Left ventricle myocardium inferior (tissue), 1 donor: Measurements from ENCODE around the gene ASXL2. TPM values are rescaled to one million over a fixed set of nuclear protein-coding genes. Genes with fewer than 3 reads are reported as not detected.

Experiments
- DNase-seq: peaks from one replicate; pipeline ENCODE4 v3.0.0-alpha.2; 2020
- H3K27ac ChIP-seq: fragments of 200-600 bp; replicated peaks from 2 replicates; pipeline ENCODE4 v1.8.0; 2021
- H3K27me3 ChIP-seq: fragments of 200-600 bp; 2 replicates; pipeline ENCODE4 v1.8.0; 2021; ENCODE audit warnings: low read depth
- H3K36me3 ChIP-seq: fragments of 200-600 bp; 2 replicates; pipeline ENCODE4 v1.8.0; 2021
- H3K4me1 ChIP-seq: fragments of 200-600 bp; 2 replicates; pipeline ENCODE4 v1.8.0; 2021
- H3K4me3 ChIP-seq: fragments of 200-600 bp; 2 replicates; pipeline ENCODE4 v1.8.0; 2021; ENCODE audit warnings: mild to moderate bottlenecking, moderate library complexity
- H3K9me3 ChIP-seq: fragments of 200-600 bp; replicated peaks from 2 replicates; pipeline ENCODE4 v1.8.0; 2021
- CTCF ChIP-seq: fragments of 200-600 bp; IDR thresholded peaks from 2 replicates; pipeline ENCODE4 v1.8.0; 2021; ENCODE audit warnings: antibody characterized with exemption, mild to moderate bottlenecking, borderline replicate concordance
- intact Hi-C: fragments of 100-400 bp; cut with micrococcal nuclease; formaldehyde crosslinking; loops from one replicate; pipeline ENCODE4 v1.11.0; 2022
- total RNA-seq: library from RNA; stranded (reverse); fragmentation: NEBNext Ultra II Directional; extraction: Animal tissue kit (Norgen Biotek cat#: 25700); gene quantifications from one replicate; pipeline ENCODE4 v1.2.1, GENCODE V29; 2021
- donor health status: DM: no; HTN: yes; CAD: no; lungs with severe emphysema.

The ASXL2 gene
- total RNA-seq, 1 donor from 2014 or later = 19.1 TPM

DNA sequence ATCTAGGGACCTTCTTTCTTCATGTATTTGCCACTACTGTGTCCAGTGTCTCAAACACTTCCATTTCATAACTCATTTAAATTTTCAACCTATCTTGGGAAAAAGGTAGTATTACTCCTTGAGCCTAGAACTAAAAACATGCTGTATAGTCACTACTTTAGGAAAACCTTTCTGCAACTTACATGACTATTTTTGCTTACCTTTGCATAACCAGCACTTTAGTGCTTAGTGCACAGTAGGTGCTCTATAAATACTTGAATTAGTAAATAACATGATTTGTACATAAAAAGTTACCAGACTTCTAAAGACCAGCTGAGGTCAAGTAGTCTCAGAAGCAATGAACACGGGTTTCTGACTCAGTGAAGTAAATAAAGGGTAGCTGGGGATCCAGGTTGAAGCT is 142.5 kb downstream of the ASXL2 start:
- Histone ChIP-seq H3K27ac (no peak overlapping the region), H3K4me1 (peaks cover 25% of the 10 kb centered on the region), H3K27me3 (no peaks in the 10 kb centered on the region), H3K36me3 (no peaks in the 10 kb centered on the region), H3K4me3 (no peak overlapping the region), H3K9me3 (no peaks in the 10 kb centered on the region)
- no peak for TF ChIP-seq CTCF
- no peak for DNase-seq
- intact Hi-C loops = no loop called here

GRCh38 chr2:25728559-25728958 is 149.7 kb downstream of the ASXL2 start:
- Histone ChIP-seq H3K9me3 (no peaks in the 10 kb centered on the region), H3K27ac (no peak overlapping the region), H3K4me3 (no peak overlapping the region), H3K36me3 (no peaks in the 10 kb centered on the region), H3K4me1 (no peaks in the 10 kb centered on the region), H3K27me3 (no peaks in the 10 kb centered on the region)
- intact Hi-C loops = no loop called here
- no peak for DNase-seq
- no peak for TF ChIP-seq CTCF

DNA sequence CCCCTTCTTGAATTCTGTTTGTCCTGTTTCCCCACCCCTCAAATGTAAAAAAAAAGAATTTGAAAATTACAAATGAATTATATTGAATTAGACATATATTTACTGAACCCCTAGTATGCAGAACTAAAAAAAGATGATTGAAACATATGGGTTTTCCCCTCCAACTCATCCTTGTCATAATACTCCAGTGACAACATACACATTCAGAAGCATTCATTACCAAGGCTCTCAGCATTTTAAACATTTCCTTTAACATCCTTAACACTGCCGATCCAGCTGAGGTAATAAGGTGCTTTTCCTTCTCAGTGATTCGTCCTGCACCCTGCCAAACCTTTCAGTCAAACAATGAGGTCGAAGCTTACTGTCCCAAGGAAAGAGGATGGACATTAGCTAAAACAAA is 151.8 kb downstream of the ASXL2 start:
- Histone ChIP-seq H3K27me3 (no peaks in the 10 kb centered on the region), H3K4me1 (no peaks in the 10 kb centered on the region), H3K4me3 (no peak overlapping the region), H3K36me3 (no peaks in the 10 kb centered on the region), H3K9me3 (no peaks in the 10 kb centered on the region), H3K27ac (no peak overlapping the region)
- TF ChIP-seq CTCF = no peak
- intact Hi-C loops = no loop called here
- no peak for DNase-seq

GRCh38 chr2:25725877-25726276 is 152.4 kb downstream of the ASXL2 start:
- H3K4me3 ChIP-seq = no peak overlapping the region
- H3K27ac ChIP-seq = no peak overlapping the region
- no peak for TF ChIP-seq CTCF
- no peaks in the 10 kb centered on the region for H3K36me3 ChIP-seq
- no peaks in the 10 kb centered on the region for H3K9me3 ChIP-seq
- H3K27me3 ChIP-seq = peaks cover 6% of the 10 kb centered on the region
- intact Hi-C loops = no loop called here
- no peaks in the 10 kb centered on the region for H3K4me1 ChIP-seq
- DNase-seq = no peak

GRCh38 chr2:25724756-25725155 is 153.5 kb downstream of the ASXL2 start:
- no peaks in the 10 kb centered on the region for H3K4me1 ChIP-seq
- no peaks in the 10 kb centered on the region for H3K36me3 ChIP-seq
- TF ChIP-seq CTCF = no peak
- no peaks in the 10 kb centered on the region for H3K9me3 ChIP-seq
- H3K27ac ChIP-seq = no peak overlapping the region
- H3K27me3 ChIP-seq = peaks cover 14% of the 10 kb centered on the region
- no peak for DNase-seq
- intact Hi-C loops = no loop called here
- no peak overlapping the region for H3K4me3 ChIP-seq

DNA sequence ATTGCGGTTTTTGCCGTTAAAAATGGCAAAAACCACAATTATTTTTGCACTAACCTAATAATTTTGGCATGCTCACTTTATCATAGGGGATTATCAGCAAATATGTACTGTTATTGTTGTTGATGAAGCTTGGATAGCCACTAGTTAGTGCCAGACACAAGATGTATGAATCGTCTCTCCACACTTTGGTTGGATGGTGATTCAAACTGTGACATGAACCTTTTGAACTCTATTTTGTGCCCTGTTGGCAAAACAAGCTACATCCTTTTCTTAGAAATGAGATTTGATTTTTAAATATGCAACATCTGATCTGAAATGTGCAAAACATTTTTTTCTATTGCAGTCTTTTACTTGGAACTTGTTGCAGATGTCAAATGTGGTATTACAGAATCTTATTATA is 156.1 kb downstream of the ASXL2 start:
- H3K36me3 ChIP-seq = no peaks in the 10 kb centered on the region
- no peak overlapping the region for H3K4me3 ChIP-seq
- DNase-seq = no peak
- H3K27me3 ChIP-seq = peaks cover 14% of the 10 kb centered on the region
- H3K9me3 ChIP-seq = no peaks in the 10 kb centered on the region
- H3K27ac ChIP-seq = no peak overlapping the region
- H3K4me1 ChIP-seq = no peaks in the 10 kb centered on the region
- intact Hi-C loops = no loop called here
- no peak for TF ChIP-seq CTCF
